ENCODE results near the gene LZTR1.

DNA sequence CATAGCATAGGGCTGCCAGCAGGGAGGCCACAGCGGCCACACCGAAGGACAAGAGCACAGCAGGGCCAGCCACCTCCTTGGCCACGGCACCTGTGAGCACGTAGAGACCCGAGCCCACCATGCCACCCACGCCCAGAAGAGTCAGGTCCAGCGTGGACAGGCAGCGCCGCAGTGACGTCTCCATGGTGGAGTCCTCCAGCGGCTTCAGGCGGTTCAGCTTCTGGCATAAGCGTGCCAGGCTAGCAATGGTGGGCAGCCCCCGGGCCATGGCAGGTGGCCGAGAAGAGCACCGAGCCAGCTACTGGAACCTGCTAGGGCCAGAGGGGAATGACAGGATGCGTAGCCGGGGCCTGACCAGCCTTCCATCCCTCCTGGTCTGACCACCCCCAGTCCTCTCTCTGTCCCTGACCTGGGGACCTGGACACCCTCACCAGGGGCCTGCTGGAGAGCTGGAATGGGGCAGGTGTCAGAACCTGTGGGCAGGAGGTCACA, 49.5 kb downstream of the LZTR1 start:
- TF ChIP-seq CTCF (conservative IDR thresholded peaks at IDR 0.05; ENCODE audit: low read depth, low read length) (no peak), EZH2 (IDR thresholded peaks at IDR 0.05; ENCODE audit: borderline replicate concordance, low read depth, low read length, poor library complexity, severe bottlenecking) (no peak)

All from A673 (cell line).